NCI-H1105 treated with DMSO at 0.1 percent for 48 hours (cell line): ENCODE results near the gene PCID2.

Experiments used
- DNase-seq: peaks from one replicate; lab custom pipeline; 2025; lab: John Stamatoyannopoulos, UW

Gene PCID2

DNA sequence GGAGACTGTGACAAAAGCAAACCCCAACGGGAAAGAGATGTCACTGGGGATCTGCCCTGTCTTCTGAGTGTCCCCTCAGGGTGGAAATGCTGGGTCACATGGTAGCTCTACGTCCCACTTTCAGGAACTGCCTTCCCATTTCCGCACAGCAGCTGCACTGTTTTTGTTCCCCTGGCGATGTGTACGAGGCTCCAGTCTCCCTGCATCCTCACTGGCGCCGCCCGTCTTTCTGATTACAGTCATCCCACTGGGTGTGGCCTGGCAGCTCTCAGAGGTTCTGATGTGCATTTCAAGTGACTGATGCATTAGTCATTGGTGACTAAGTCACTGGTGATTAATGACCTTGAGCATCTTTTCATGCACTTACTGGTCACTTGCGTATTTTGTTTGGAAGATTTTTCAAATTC, 21.2 kb downstream of the PCID2 start:
- no peak for DNase-seq

DNA sequence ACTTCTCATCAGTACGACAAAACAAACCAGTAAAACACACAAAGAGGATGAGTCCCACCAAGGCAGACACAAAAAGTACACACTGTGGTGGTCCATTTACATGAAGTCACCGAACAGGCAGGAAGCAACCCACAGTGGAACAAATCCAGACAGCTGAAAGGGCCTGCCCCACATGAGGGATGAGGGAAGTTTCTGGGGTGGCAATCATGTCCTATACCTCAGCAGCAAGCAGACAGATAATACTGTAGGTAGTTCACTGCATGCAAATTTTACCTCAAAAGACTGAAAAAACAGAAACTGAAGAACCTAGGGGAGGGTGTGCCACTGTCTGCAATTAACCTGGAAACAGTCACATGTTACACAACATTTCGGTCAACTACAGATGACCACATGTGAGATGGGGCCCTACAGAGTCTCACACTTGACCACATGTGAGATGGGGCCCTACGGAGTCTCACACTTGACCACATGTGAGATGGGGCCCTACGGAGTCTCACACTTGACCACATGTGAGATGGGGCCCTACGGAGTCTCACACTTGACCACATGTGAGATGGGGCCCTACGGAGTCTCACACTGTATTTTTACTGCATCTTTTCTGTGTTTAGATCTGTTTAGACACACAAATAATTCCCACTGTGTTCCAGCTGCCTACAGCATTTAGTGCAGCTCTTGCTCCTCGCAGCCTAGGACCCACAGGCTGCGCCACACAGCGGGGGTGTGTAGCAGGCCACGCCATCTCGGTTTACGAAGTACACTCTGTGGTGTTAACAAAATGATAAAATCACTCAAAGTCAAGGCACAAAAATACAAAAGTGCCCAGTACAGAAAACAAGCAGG, 22.2 kb downstream of the PCID2 start:
- DNase-seq, result no peak

DNA sequence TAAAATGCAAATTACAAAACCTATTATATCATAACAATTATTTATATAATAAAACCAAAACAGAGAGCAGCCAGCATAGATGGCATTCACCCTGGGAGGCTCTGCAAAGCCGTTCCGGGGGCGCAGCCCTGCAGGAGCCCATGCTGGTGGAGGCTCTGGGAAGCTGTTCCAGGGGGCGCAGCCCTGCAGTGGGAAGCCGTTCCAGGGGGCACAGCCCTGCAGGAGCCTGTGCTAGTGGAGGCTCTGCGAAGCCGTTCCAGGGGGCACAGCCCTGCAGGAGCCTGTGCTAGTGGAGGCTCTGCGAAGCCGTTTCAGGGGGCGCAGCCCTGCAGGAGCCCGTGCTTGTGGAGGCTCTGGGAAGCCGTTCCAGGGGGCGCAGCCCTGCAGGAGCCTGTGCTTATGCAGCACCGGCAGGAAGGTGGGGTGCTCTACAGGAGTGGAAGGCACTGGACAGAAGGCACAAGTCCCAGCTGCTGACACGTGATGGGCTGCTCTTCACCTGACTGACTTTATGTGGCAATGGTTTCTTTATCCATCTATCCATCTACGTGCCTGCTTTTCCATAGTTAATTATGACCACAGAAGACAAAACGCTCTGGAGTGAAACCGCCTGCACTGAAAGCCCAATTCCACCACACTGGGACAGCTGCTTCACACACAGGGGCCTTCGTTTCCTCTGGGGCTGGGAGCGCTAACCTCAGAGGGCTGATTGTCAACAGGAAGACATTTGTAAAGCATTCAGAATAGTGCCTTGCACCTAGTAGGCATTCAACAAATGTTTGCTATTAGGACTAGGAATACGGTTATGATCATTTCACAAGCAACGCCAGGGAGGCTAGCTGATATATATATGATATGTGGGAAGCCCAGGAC, 23.7 kb downstream of the PCID2 start:
- DNase-seq, result no peak

DNA sequence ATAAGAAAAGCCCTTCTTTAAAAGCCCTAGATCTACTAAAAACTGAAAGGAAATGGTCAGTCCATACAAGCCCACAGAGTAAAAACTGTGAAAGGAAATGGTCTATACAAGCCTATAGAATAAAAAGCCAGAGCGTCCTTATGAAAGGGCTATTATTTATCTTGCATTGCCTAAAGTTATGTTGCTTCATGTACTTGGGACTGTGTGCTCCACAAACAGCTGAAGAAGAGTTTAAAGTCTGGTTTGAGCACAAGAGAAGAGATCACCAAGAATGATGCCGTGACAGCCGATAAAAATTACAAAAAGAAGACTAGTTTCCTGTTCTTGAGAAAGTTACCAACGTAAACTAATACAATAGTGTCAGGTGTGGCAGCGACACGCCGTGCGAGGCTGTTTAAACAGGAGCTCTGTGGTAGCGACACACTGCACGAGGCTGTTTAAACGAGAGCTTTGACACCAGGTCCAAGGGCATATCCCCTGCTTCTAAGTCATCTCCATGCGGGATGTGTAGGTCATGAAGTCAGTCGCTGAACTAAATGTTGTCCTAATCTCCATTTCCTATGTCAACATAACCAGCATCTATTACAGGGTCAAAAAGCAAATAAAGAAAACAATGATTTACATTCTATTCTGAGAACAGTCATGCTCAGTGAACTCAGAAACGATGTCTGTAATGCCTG, 24.9 kb downstream of the PCID2 start:
- DNase-seq, result no peak

DNA sequence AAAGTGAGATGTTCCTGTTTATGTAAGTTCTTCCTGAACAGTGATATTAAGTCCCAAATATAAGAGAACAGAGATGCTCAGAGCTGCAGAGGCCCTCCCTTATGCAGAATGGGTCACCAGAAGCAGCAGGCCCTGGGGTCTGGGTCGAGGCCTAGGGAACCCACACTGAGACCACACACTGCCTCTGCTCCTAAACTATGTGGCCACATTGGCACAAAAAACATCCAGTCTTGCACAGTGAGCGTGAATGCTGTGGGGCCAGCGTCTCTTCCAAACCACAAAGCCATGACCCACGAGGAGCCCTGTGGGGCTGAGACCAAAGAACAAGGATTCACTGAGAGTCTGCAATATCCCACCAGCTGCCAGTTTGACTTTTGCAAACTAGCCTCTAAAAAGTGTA, 26.4 kb downstream of the PCID2 start:
- DNase-seq, result no peak

DNA sequence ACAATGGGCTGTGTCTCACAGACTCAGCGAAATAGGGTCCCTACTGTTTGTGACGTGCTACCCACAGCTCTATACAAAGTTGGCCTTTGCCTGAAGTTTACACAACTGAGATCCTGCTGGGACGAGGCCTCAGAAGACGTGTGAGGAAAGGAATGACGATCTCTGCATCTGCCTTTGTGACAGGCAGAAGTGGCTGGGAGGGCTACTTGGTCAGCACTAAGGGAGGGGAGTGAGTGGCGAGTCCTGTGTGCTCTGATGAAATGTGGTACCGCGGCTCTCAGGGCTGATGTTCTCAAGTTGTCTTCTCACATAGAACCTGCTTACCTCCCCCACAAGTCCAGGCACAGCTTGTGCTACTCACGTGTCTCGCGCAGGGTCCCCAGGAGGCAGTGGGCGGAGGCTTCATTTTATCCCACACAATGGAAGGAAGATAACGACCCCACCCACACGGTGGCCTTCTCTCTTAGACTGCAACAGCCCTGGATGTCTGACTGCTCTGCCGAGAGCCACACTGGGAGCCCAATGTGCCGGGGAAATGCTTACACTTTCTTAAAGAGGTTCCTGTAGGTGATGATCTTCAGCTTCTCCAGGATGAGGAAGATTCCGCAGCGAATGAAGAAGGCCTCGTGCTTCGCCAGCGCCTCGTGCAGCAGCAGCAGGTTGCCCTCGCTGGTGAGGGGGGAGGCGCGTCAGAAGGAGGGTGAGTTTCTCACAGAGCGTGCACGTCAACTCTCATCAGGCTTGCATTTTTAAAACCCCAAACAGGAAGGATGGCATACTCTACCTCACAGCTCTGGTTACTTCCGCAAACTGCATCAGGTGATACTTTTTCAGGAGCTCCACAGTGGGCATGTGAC, 28.9 kb downstream of the PCID2 start:
- DNase-seq, result no peak

DNA sequence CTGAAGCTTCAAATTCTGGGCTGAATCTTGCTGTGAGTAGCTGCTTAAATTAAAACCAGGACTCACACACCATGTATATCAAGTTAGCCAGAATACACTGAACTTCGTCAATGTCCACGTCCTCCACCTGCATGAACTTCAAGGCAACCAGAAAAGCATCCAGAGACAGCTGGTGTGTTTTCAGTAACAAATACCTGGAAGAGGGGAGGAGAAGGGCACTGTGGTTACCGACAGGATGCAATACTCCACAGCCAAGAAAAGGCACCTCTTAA, 29.6 kb downstream of the PCID2 start:
- DNase-seq, result no peak

DNA sequence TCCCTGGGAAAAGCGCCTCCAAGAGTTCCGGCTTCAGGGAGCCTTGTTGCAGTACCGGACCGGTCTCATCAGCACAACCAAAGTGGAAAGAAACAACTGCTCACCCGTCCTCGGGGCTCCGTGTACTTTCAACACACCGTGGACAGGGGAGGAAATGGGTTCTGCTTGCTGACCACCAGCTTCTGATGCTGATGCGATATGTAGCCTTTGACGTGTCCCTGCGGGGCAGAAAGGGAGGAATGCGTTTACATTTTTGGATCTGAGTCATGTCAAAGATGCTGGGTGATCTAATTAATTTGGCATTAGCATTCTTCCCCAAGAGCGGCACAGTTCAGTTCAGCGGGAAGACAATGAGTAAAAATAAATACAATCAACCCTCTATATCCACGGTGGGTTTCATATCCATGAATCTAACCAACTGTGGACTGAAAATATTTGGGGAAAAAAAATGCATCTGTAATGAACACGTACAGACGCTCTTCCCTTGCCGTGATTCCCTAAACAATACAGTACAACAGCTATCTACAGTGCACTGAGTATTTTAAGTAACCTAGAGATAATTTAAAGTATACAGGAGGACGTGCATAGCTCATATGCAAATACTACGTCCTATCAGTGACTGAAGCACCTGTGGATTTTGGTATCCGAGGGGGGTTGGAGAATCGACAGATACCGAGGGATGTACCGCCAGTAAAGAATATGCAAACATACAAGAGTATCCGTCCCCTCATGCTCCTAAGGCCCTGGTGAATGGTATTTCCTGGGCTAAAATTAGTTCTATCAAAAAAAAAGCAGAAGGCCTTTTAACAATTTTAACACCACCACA, 30.2 kb downstream of the PCID2 start:
- no peak for DNase-seq

DNA sequence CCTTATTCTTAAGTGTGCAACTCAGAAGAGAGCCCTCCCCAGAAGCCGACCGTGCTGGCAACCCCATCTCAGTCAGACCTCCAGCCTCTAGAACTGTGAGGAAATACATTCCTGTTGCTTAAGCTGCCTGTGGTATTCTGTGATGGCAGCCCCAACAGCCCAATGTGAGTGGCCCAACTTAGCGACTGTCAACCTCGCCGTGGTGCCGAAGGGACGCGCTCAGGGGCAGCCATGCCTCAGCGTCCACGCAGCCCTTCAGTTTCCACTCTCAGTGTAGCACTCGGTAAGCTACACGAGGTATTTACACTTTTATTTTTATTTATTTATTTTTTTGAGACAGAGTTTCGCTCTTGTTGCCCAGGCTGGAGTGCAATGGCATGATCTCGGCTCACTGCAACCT, 31.6 kb downstream of the PCID2 start:
- DNase-seq, result no peak

DNA sequence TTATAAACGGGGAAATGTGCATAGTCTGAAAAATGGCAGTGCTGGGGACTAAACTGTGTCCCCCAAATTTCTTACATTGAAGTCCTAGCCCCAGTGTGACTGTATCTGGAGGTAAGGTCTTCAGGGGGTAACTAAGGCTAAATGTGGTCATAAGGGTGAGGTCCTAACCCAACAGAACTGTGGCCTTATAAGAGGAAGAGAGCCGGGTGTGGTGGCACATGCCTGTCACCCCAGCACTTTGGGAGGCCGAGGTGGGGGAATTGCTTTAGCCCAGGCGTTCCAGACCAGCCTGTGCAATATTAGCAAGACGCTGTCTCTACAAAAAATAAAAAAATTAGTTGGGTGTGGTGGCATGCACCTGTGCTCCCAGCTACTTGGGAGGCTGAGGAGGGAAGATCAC, 32.2 kb downstream of the PCID2 start:
- DNase-seq, result no peak

DNA sequence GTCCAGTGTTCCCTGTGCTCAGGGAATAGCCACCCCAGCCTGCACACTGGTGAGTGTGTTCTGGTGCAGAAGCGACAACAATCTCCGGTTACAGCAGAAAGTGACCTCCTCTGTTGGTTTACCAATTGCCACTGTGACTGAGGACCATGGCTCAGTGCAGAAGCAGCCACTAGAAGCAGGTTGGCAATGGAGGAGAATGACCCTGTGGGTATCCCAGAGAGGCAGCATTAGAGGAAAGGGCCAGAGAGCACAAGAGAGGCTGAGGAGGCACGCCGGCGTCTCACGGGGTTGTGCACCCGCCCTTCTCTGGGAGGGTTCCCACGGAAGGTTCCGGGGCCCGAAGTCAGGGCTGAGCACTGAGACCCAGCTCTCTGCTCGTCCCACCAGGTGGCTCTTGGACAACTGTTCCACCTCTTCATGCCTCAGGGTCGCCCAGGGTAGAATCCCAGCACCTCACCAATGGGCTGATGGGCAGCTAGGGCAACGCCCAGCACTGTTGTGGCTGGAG, 36.0 kb downstream of the PCID2 start:
- no peak for DNase-seq

DNA sequence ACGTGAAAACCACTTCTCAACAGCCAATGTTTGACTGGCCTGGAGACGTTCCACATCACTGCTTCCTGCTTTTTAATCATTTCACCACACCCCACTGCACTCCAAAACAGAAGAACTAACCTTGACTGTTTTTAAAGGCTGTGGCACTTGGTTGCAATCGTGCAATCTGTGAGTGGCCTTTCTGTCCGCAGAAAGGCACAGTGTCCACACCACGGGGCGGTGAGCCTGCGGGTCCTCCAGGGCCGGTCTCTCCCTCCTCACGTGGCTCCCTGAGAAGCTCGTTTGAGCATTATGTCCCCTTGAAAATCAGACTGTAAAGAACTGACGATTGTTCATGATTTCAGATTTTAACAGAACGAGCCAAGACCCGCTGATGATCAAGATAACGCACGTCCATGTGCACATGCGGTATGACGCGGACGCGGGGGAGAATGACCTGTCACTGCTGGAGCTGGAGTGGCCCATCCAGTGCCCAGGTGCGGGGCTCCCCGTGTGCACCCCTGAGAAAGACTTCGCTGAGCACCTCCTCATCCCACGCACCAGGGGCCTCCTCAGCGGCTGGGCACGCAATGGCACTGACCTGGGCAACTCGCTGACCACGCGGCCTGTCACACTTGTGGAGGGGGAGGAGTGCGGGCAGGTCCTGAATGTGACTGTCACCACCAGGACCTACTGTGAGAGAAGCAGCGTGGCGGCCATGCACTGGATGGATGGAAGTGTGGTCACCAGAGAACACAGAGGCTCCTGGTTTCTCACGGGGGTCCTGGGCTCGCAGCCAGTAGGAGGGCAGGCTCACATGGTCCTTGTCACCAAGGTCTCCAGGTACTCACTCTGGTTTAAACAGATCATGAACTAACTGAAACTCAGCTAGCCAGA, 37.0 kb downstream of the PCID2 start:
- no peak for DNase-seq

DNA sequence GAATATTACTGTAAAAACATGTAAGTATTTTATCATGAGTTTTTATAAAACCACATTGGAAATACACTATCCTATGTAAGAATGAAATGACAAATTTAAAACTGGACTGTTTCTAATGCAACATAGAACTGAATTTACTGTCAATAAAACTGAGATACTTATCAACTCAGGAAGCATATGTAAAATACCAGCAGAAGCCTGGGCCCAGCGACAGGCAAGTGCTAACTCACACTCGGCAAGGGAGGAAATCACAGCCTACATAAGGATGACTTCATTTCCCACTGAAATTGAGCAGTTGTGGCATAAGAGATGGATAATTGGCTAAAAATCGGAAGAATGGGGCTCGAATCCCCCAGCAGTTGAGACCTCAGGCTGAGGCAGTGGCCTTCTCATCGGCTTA, 38.0 kb downstream of the PCID2 start:
- DNase-seq, result no peak

DNA sequence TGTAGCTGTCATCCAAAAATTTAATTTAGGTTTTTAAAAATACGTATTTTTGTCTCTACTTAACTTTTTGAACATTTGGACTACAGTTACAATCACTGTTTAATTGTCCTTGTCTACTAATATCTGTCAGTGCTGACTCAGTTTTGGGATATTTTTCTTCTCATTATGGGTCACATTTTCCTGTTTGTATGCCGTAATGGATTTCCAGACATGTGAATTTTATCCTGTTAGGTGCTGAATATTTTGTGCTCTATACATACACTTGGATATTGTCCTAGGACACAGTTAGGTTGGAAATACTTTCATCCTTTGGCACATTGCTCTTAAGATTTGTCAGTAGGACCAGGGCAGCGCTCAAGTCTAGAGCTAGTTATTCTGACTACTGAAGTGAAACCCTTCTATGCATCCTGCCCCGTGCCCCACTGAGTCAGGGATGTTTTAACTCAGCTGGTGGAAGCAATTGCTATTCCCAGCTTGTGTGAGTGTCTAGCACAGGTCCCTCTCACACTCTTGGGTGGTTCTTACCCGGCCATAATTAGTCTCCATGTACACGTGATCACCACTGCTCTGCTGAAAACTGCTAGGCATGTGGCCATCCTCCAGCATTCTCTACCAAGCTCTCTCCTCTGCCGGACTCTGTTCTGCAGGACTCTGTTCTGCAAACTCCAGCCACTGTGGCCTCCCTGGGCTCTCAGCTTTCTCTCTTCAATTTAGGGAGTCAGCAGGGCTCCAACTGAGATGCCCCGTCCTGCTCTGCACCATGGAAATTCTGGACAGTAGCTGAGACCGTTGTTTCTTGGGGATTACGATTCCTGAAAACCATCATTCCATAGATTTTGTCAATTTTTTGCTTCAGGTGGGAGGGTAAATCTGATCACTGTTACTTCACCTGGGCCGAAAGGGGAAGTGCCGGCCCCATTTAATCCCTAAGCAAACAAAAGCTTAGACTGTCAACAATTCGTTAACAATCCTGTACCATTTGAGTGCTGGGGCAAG, 38.9 kb downstream of the PCID2 start:
- DNase-seq, result no peak

DNA sequence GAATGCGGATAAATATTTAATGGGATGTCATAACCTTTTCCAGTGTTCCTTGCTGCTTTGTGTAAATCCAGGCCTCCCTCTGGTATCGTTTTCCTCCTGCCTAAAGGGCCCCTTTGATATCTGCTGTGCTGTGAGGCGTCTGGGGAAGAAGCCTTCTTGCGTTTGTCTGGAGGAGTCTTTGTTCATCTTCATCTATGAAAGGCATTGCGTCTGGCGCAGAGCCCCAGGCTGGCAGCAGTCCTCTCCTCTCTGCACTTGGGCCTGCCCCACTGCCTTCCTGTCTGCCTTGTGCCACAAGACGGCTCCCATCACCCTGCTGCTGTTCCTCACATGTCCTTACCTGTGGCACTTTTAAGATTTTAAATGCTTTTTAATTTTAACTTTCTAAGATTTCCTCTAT, 40.3 kb downstream of the PCID2 start:
- no peak for DNase-seq

DNA sequence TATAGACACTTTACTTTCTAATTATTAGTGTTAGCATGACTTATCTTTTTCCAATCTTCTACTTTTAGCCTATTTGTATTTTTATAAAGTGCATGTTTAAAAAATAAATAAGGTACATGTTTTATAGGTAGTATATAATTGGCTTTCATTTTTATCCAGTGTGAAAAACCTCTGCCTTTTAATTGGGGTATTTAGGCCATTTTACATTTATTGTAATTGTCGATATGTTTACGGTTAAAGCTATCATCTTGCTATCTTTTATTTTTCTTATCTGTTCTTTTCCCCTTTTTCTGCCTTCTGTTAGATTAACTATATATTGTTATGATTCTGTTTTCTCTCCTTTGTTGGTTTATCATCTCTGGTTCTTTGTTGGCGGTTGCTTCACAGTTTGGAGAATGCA, 40.9 kb downstream of the PCID2 start:
- DNase-seq, result no peak

DNA sequence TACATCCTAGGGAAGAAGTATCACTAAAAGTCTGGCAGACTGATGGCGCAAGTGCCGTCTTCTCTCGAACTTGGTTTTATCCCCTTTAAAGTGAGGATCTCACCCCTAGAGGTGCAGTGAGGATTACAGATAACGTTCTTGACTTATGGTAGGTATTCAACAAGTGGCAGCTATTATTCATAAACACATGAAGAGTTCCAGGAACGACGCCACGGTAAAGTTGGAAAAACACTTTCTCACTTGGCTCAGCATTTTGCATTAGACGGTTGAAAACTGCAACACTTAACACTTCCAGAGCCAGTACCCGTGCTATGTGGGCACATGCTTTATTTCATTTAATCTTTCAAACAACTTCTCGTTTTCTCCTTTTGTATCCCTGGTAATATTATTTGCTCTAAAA, 41.3 kb downstream of the PCID2 start:
- DNase-seq, result no peak

DNA sequence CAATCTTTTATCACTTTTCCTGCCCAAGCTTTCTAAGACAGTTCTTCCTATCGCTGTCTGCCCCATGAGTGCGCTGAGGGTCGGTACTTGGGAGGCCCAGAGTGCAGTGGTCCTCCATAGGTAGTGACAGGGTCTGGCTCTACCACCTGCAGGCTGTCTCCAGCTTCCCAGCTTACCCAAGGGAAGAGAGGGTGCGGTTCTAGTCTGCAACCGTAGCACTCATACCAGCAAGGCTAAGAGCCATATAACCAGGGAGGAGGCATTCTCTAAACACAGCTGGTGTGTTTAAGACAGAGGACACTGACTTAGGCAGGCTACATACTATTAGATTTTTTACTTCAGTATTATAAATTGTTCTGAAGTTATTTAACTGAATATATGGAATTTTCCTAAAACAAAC, 41.8 kb downstream of the PCID2 start:
- no peak for DNase-seq

DNA sequence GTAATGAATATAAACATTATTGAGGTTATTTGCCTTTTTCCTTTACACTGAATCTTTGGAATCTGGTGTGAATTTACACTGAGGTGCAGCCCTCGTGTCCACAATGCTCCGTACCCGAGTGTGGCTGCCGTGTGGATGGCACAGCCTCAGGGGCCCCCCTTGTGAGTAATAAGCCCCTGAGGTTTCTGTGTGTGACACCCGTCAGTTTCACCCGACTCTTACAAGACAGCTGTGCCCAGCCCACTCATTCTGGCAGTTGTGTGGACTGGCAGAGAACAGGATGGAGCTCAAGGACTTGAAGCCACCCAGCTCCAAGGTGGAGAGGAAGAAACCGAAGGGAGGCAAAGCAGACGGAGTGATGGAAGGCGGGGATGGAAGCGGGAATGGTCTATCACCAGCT, 42.2 kb downstream of the PCID2 start:
- no peak for DNase-seq
